AG08395 (cell line): Measurements from ENCODE around the gene FNDC3B.

Experiments used
- DNase-seq: peaks from one replicate; pipeline ENCODE4 v3.0.0; 2012; ENCODE audit warnings: mixed read lengths, low spot score

The FNDC3B gene

DNA sequence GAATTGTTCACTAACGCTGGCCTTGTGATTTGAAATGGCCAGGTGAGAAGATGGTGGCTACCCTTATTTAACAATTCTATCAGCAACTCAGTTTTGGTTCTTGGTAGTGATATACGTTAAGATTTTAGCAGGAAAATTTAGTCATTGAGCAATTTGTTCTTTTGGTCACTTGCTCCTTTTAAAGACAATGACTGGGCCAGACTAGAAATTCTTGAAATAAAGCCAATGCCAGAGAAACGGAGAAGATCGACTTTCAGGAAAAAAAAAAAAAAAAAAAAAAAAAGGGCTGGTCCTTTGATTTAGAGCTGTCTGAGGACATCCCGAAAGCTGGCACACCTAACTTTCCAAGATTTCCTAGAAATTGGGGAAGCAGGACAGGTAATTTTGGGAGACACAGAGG is 178.5 kb downstream of the FNDC3B start:
- peak; percentile 41 for DNase-seq

DNA sequence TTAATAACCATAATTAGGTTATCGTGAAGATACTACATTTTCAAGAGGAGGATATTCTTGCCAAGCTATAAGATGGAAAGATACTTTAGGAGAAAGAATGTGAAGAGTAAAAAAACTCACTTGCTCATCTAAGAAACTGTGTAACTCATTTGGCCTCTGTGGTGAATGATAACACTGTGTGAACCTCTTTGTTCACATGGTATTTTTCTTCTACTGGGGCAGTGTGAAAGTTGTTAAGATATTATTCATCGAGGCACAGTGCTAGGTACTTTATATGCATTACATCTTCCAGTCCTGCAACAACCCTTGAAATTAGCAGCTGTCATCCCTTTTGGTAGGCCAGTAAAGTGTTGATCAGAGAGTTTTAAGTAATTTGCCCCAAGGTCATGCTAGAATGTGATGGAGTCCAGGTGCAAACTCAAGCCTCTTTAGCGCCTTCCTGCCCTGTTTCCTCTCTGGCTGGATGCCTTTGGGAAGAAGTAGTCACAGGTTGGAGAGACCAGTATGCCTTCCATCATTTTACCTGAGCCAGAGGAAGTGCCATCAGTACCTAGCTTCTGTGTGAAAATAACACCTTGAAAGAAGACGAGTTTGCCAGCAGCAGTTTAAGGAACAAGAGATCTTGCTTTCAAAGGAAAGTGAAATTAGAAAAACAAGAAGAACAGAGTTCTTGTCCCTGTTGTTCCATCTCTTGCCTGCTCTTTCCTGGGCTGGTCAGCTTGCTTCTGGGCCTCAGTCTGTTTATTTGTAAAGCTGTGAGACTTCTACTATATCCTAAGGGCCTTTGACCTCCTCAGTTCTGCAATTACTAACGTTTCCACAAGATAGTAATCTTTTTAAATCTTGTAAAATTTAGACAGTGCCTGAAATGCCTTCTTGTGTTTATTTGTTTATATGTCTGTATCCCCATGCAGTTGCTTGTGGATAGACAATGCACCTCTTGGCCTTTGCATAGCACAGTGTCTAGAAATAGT is 179.3 kb downstream of the FNDC3B start:
- no peak for DNase-seq

DNA sequence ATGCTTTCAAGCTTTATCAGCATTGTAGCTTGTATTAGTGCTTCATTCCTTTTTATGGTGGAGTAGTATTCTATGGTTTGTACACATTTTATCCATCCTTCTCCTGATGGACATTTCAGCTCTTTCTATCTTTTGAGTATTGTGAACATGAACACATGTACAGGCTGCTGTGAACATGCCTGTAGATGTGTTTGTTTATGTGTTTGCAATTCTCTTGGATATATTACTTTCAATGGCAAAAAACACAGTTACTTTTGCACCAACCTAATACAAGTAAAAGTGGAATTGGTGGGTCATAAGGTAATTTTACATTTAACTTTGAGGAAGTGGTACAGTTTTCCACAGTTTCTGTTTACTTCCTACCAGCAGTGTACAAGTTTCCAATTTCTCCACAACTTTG is 180.4 kb downstream of the FNDC3B start:
- no peak for DNase-seq

DNA sequence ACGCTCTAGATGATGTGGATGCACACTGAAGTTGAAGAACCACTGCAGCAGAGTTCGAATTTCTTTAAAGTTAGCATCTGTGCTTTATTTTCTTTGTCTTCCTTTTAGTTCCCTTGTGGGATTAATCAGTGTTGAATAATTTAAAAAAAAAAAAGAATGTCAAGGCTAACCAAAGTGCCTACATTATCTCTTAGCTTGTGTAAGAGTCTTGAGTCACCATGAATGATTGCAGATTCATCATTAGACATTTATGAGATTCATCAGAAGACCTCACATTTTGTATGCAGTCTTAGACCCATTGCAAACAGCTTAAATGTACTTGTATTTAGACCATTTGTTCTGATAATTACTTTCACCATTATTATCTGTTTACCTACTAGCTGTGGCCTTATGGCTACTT is 182.2 kb downstream of the FNDC3B start:
- DNase-seq = peak; percentile 65

DNA sequence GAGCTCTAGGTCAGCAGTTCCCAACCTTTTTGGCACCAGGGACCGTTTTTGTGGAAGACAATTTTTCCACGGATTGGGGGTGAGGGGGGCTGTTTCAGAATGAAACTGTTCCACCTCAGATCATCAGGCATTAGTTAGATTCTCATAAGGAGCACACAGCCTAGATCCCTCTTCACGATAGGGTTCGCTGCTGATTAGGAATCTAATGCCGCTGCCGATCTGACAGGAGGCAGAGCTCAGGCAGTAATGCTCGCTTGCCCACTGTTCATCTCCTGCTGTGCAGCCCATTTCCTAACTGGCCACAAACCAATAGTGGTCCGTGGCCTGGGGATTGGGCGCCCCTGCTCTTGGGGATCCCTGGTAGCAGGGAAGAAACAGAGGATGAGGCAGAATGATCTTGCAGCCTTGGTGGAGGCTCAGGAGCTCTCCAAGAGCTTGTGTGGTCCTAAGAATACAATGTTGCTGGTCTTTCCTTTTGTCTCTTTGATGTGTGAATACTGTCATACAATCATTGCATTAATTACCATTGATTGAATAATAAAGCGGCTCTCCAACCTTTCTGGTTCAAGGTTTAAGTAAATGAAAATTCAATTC is 183.2 kb downstream of the FNDC3B start:
- DNase-seq = no peak

DNA sequence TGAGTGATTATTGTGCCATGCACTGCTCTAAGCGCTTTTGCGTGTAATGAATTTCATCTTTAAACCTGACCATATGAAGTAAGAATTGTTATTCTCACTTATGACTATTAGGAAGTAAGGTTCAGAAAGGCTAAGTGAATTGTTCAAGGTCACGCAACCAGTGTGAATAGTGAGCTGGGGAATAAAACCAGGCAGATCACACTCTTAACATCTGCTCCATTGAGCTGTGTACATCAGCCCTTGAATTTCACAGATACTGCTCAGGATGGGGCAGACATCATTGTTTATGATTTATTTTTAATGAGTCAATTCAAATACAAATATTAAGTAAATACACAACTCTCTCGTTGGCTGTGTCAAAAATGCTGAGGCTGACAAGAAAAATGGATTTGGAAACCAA is 184.5 kb downstream of the FNDC3B start:
- DNase-seq = no peak

DNA sequence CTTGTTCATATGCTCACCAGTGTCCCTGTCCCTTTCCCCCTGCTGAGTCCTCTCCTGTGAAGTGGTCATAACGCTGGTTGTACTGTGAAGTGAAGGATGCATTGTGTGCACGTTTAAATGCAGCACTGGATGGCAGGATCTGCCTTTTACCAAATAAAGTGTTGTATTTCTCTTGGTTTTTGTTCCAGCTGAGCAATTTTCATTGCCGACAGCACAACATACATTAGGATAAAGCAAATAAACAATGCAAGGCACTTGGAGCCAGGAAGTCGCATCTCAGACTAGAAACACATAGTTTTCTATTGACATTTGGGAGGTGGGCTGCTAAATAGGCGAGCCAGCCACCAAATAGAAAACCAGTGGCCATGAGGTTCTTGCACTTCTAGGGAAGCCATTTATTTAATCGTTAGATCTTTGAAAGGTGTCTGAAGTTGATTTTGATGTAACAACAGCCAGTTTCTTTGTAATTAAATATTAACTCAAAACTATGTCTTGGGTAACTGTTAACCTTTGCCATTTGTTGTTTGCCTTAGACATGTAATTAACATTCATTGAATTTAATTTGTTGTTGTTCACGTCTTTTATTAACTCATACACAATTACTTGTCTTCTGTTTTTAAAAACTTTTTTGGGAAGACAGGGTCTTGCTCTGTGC is 185.3 kb downstream of the FNDC3B start:
- DNase-seq = no peak

DNA sequence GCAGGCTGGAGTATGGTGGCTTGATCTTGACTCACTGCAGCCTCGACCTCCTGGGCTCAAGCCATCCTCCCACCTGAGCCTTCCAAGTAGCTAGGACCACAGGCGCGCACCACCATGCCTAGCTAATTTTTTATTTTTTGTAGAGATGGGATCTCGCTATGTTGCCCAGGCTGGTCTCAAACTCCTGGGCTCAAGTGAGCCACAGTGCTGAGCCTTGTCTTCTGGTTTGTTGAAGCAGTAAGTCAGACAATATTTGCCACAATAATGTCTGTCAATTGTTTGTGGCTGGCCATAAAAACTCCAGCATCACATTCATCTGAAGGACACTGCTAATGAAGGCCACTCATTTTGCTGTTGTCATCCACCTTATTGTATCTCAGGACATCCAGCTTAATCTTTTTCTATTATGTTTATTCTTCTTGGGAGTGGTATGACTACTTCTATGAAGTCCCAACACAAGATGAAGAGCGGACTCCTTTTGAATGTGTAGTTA is 185.9 kb downstream of the FNDC3B start:
- DNase-seq = no peak

DNA sequence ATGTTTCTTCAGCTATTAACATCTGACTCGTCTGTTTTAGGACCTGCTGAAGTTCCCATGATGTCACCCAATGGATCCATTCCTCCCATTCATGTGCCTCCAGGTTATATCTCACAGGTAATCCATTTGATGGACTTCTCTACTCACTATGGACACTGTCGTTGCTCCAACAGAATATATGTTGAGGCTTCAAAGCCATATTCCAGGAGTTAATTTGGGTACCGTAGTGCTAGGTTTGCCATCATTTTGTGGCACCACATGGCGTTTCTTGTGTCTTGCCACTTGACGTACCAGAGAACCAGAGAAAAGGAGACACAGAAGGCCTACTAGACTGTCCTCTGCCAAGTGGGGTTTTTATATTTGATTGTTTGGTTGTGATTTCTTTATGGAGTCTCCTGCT is 187.5 kb downstream of the FNDC3B start:
- no peak for DNase-seq

DNA sequence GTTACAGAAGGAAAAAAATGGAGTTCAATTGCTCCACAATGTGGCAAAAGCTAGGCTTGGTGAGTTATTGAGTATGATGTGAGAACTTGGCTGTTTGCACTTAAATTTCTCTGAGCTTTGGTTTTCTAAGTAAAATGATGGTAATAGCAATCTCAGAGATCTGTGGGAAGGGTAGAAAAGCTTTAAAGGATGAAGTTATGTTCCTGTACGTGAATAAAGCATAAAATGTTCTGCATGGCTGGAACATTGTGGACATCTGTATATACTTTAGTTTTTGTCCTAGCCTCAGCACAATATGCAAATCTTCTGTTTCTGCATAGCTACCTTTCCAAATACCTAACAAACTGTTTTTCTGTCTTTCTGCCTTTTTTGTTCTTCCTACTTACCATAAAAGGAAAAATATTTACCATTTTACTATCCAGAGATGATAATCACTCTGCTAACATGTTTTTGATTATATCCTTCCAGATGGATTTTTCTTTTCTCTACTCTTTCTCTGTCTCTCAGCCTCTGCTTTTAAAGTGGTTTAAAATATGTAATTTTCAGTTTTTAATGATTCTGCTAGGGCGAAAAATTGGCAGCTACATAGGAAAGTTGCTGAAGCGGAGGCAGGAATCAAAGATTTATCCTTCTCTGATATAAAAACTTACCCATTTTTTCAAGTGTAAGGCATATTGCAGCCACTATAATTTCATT is 188.1 kb downstream of the FNDC3B start:
- no peak for DNase-seq

DNA sequence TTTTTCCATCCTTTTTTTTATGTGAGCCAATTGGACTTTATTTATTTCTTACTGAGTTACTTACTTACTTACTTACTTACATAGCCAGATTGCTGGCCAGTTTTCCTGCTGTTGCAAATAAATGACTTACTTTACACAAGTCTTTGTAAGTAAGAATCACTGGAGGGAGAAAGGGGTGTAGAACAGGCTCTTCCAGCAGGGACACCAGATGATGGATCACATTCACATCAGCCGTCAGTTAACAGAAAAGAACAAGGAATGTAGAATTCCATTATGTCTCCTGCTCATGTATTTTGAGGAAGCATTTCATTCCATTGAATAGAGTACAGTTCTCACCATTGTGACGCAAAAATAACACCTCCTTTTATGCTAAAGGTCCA is 188.6 kb downstream of the FNDC3B start:
- no peak for DNase-seq

DNA sequence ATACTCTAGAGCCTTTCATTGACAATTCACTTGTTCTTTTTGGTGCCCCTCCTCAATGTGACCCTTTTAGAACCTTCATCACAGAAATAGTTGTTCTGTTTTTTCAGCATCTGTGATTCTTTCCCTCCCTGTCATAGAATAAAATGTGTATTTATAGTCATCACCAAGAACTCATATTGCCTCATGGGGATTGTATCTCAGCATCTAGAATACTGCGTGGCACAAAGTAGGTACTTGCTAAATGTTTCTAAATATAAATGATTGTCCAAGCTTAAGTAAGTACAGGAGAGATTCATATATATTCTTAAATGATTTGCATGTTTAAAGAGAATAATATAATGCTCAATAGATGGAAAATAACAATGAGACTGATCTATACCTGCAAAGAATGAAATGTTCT is 190.1 kb downstream of the FNDC3B start:
- no peak for DNase-seq

DNA sequence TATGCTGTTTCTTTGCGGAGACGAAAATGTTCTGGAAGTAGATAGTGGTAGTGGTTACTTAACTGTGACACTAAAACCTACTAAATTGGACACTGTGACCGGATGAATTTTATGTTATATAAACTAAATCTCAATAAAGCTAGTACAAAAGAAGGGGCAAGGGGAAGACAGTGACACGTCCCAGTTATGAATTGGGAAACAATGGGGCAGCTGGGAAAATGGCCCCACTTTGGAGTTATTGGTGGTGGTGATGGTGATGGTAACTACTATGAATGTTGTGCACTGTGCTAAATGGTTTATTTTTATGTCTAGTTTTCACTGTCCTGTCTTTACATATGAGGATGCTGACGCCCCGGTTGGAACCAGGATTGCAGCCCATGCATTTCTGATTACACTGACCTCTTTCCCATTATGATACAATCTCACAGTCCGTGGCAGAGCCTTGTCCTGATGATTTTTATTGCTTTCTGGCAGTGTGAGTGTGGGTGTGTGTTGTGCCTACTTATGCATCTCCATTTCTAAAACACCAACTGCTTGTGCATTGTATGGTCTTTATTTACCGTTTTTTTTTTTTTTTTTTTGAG is 192.0 kb downstream of the FNDC3B start:
- no peak for DNase-seq

DNA sequence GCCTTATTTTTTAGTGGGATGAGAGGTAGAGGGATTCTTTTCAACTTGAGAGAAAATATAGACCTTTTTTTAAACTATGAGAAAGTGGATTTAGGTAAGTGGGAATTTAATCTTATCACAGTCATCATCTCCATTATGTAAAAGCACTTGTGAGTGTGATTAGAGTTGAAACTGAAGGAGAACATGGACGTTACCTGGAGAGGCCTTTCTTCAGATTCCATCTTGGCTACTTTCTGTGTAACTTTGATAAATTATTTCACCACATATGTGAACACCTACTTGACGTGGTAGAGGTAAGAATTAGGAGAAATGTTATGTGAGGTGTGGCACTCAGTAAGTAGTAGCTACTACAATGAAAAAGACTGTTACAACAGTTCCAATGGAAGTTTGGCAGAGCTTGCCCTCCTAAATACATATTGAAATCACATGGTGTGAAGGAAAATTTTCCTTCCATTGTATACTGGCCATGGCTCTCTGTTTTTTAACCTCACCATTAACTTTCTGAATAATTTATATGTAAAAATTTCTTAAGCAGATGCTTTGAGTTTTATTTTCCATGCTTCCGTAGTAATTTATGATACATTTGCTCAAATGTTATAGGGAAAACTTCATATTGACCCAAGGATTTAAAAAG is 193.3 kb downstream of the FNDC3B start:
- DNase-seq = no peak

DNA sequence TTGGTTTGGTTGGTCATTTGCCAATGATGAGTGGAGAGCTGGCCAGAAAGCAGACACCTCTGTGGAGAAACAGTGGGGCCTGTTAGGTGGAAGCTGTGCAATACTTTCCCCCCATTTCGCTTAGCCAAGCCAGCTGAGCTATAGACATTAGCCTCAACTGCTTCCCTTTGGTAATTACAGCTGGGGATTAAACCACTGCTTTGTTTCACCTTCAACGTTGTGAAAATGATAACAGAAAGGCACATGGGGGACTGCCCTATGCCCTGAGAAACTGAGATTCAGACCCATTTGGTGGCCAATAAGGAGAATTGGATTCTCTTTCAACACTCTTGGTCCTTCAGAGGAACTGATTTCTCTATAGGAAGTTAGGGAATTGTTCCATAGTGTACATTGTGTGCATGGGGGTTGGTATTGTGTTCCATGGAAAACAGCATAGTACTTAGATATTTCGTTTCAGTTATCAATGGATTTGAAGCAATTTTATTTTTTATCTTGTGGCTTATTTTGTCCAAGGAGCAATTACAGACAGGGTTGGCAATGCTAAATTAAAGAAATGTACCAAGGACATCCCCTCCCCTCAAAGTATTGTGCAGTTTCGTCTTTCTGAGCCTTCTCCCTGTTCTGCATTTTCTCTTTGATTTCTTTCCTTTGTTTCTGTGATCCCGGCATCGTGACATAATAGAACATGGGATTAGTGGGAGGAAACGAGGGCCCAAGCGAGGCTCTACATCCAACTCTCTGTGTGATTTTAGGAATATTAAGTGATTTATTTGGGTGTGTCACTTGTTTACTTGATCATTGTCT is 194.3 kb downstream of the FNDC3B start:
- no peak for DNase-seq

DNA sequence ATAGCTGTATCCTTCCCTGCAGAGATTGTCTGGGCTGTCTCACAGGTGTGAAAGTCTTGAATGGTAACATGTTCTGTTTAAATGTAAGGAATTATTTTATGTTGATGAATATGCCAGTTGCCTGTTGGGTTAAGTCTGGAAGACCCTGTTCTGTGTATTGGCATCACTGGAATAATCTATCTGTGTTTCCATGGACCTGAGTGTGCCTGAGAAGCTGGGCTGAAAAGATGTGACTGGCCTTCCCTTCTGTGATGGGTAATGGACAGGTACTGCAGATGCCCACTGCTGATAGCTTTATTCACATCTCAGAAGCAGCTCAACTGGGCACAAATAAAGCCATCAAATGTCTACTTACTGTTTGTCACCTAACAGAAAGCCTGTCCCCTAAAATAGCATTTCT is 196.3 kb downstream of the FNDC3B start:
- DNase-seq = no peak

DNA sequence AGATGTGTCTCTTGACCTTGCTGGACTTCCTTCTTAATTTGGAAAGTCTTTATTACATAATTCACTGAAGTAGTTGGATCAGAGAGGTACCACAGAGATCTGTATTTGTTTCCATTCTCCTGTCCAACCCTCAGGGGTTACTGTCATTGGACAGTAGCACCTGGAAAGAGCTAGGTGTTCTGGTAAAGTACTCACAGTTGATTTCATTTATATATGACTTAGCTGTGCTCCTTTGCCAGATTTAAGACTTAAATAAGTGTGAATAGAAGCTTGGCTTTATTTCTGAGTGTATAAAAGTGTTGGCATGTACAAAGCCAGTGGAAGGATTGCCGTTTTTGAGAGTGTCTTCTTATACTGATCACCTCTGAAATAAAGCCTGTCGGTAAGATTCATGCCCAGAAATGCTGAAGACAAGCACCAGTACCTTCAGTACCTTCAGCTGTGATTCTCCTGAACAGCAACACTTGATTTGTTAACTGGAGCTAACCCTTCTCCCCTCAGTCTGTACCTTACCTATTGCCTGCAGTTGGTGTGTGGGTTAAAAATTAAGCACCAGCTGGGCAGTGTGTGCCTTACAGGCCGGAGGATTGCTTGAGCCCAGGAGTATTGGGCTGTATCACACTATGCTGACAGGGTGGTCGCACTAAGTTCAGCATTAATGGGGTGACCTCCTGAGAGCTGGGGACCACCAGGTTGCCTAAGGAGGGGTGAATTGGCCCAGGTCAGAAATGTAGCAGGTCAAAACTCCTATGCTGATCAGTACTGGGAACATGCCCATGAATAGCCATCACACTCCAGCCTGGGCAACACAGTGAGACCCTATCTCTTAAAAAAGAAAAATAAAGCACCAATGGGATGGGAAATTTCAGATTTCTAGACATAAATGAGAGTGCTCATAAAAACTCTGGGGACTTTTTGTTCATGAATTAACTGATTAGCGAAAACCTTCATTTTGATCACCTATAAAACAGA is 197.7 kb downstream of the FNDC3B start:
- no peak for DNase-seq

DNA sequence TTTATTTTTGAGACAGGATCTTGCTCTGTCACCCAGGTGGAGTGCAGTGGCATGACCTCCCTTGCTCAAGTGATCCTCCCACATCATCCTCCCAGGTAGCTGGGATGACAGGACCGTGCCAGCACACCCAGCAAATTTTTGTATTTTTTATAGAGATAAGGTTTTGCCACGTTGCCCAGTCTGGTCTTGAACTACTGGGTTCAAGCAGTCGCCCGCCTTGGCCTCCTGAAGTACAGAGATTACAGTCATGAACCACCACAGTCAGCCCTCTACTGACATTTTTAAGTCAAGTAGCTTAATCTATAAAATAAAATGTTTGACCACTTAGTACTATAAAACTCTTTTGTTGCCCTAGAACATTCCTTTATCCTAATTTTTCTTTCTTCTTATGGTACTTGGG is 198.8 kb downstream of the FNDC3B start:
- DNase-seq = no peak

DNA sequence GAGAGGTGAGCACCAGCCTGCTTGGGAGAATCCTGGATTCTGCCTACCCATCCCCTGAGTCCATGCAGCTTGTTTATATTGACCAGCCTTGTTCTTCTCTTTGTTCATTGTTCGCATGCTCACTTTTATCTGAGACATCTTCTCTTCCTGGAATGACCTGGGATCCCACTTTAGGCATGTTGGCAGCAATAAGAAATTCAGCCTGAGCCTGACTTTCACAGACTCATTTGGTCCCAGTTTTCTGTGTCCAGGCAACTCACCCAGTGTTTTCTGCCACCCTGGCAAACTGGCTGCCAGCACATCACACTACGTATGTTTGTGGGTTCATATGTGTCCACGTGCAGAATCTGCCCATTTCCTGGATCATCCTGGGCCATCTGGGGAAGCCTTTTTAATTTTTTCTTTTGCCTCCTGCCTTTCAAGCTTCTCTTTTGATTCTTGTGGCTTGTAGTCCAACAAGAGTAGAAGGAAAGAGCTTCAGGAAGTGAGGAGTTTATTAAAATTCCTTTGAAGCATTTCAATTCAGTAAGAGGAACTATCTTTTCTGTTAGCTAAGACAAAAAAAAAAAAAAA is 199.9 kb downstream of the FNDC3B start:
- no peak for DNase-seq
